T-helper 9 cell (primary cell): ENCODE results near the gene FDXR.
"Not testable (repeated sequence)": the region's sequence is repeated elsewhere in the genome, so short reads cannot be mapped to it uniquely, and the experiment has no call there.

ENCODE experiments used
- DNase-seq: peaks from one replicate; pipeline ENCODE4 v3.0.0-alpha.2; 2020
- total RNA-seq, 2 donors: gene quantifications; one replicate each; lab custom pipeline; 2026; lab: John Stamatoyannopoulos, UW

The FDXR gene
- total RNA-seq = 6.0 to 11.4 reads per million in 2 donors

GRCh38 chr17:74872313-74873036 lies at the start of gene FDXR:
TSS of gene FDXR (minus strand) at chr17:74872994. CDS start at chr17:74872944, 50 bp downstream.
- DNase-seq = no peak

- no peak for DNase-seq
Observed at GRCh38 chr17:74922172-74922571, 49.4 kb upstream of the FDXR start.

GRCh38 chr17:74921769-74922168 lies 49.0 kb upstream of the FDXR start:
- DNase-seq = no peak

GRCh38 chr17:74921026-74921681 lies 48.4 kb upstream of the FDXR start:
- no peak for DNase-seq

GRCh38 chr17:74920642-74921025 lies 47.8 kb upstream of the FDXR start:
- no peak for DNase-seq

- no peak for DNase-seq
Observed at GRCh38 chr17:74920306-74920620, 47.5 kb upstream of the FDXR start.

GRCh38 chr17:74919440-74920305 lies 46.9 kb upstream of the FDXR start:
- no peak for DNase-seq

GRCh38 chr17:74918906-74919305 lies 46.1 kb upstream of the FDXR start:
- no peak for DNase-seq

GRCh38 chr17:74917430-74917829 lies 44.6 kb upstream of the FDXR start:
- no peak for DNase-seq

- no peak for DNase-seq
Observed at GRCh38 chr17:74916851-74917199, 44.0 kb upstream of the FDXR start.

GRCh38 chr17:74916136-74916850 lies 43.5 kb upstream of the FDXR start:
- DNase-seq = no peak

- not testable (repeated sequence) for DNase-seq
Observed at GRCh38 chr17:74911423-74911822, 38.6 kb upstream of the FDXR start.

GRCh38 chr17:74909097-74909496 lies 36.3 kb upstream of the FDXR start:
- DNase-seq = not testable (repeated sequence)

GRCh38 chr17:74907012-74907411 lies 34.2 kb upstream of the FDXR start:
- DNase-seq = no peak

GRCh38 chr17:74906214-74906793 lies 33.5 kb upstream of the FDXR start:
- DNase-seq = not testable (repeated sequence)

- no peak for DNase-seq
Observed at GRCh38 chr17:74904687-74905409, 32.1 kb upstream of the FDXR start.

GRCh38 chr17:74903671-74904070 lies 30.9 kb upstream of the FDXR start:
- DNase-seq = no peak

- DNase-seq = no peak
Observed at GRCh38 chr17:74903034-74903433, 30.2 kb upstream of the FDXR start.

GRCh38 chr17:74901353-74902135 lies 28.8 kb upstream of the FDXR start:
- DNase-seq = no peak

- DNase-seq = no peak
Observed at GRCh38 chr17:74900208-74900607, 27.4 kb upstream of the FDXR start.

- no peak for DNase-seq
Observed at GRCh38 chr17:74898376-74898946, 25.7 kb upstream of the FDXR start.
